ENCODE measurements around the gene KLHL40. TPM values are rescaled to one million over a fixed set of nuclear protein-coding genes. Genes with fewer than 3 reads are reported as not detected.

Gene KLHL40
- total RNA-seq, 1 experiment from 2014 or later: not detected

- Histone ChIP-seq H2BK120ac (ENCODE audit: low read depth, low read length, poor library complexity, severe bottlenecking) (no peak overlapping the region), H3K79me1 (ENCODE audit: insufficient read depth, low read depth, low read length, poor library complexity, severe bottlenecking) (no peaks in the 10 kb centered on the region), H4K8ac (replicated peaks; ENCODE audit: insufficient read length, low read depth, low read length) (no peak overlapping the region), H3K23ac (ENCODE audit: insufficient read length, low read depth, low read length) (no peak overlapping the region), H3K9ac (ENCODE audit: extremely low read depth, insufficient read length, low read length) (no peak overlapping the region), H3K23me2 (ENCODE audit: insufficient read length, low read depth, low read length, poor library complexity, severe bottlenecking) (no peaks in the 10 kb centered on the region), H3K18ac (ENCODE audit: insufficient read length, low read depth, low read length) (no peak overlapping the region), H4K91ac (ENCODE audit: insufficient read length, low read depth, low read length) (no peak overlapping the region), H3K4me2 (ENCODE audit: insufficient read depth, insufficient read length, low read length) (no peak overlapping the region), H3K14ac (ENCODE audit: insufficient read depth, low read length) (no peak overlapping the region), H4K20me1 (ENCODE audit: control insufficient read depth, insufficient read depth, insufficient read length) (no peaks in the 10 kb centered on the region), H3K79me2 (ENCODE audit: insufficient read depth, low read length) (no peaks in the 10 kb centered on the region), H2BK12ac (ENCODE audit: insufficient read length, low read depth, low read length) (no peak overlapping the region), H3K4ac (ENCODE audit: low read depth, low read length) (no peak overlapping the region), H2BK20ac (ENCODE audit: low read depth, low read length, poor library complexity, severe bottlenecking) (no peak overlapping the region), H2BK15ac (ENCODE audit: low read depth, low read length) (no peak overlapping the region), H4K5ac (ENCODE audit: insufficient read length, low read depth, low read length) (no peak overlapping the region), H3K56ac (ENCODE audit: insufficient read length, low read depth, low read length) (no peak overlapping the region), H2AK5ac (ENCODE audit: insufficient read length, low read length) (no peak overlapping the region), H3K27me3 (ENCODE audit: insufficient read depth, low read length) (no peaks in the 10 kb centered on the region), H3K4me1 (ENCODE audit: insufficient read depth, low read length) (no peaks in the 10 kb centered on the region), H3K27ac (ENCODE audit: insufficient read length, low read depth, low read length) (no peak overlapping the region), H3T11ph (ENCODE audit: low read length) (no peak overlapping the region), H2AFZ (ENCODE audit: low read length) (no peak overlapping the region), H3K9me3 (ENCODE audit: control insufficient read depth, low read depth, low read length) (no peaks in the 10 kb centered on the region), H2BK5ac (ENCODE audit: insufficient read length, low read length) (no peak overlapping the region)
- DNase-seq: no peak
- H3K4me1 Mint-ChIP-seq: peaks cover 2 to 7% of the 10 kb centered on the region in 2 experiments; a peak in 1 of 4 replicates
- peaks cover 3 to 21% (median 8%) of the 10 kb centered on the region in 3 experiments; a peak in 6 of 7 replicates for H3K36me3 Mint-ChIP-seq (ENCODE audit: insufficient read depth in 1 of 3, low read depth in 3 of 3)
- H3K9me3 Mint-ChIP-seq: no peaks in the 10 kb centered on the region
- H3K27ac Mint-ChIP-seq: no peak overlapping the region
- no CpG with 5 or more reads among the region's 5 CpGs for WGBS (ENCODE audit: extremely low coverage, insufficient read length, low lambda C conversion rate)
- no peaks in the 10 kb centered on the region for H3K27me3 Mint-ChIP-seq (ENCODE audit: low read depth)
- no peak overlapping the region for H3K4me3 Mint-ChIP-seq
- no peak for TF ChIP-seq CTCF (conservative IDR thresholded peaks at IDR 0.05)
Observed at GRCh38 chr3:42661593-42662022, 23.7 kb upstream of the KLHL40 start.

Data from H9 (cell line).